Trophoblast cell (in vitro differentiated cells and primary cell): ENCODE measurements around the gene CRX.
"Not testable (repeated sequence)": the region's sequence is repeated elsewhere in the genome, so short reads cannot be mapped to it uniquely, and the experiment has no call there.

ENCODE experiments used
- DNase-seq, 2 donors: peaks; one replicate each; pipeline ENCODE4 v3.0.0-alpha.2; 2016
- H2AFZ ChIP-seq: 2 replicates; pipeline ENCODE4 v1.6.1; 2013; ENCODE audit warnings: low read length, moderate library complexity, mild to moderate bottlenecking; ENCODE audit not compliant: insufficient read depth, poor library complexity
- H2AK5ac ChIP-seq: 2 replicates; pipeline ENCODE4 v1.6.1; 2013; ENCODE audit warnings: mild to moderate bottlenecking, low read length
- H2BK120ac ChIP-seq: 2 replicates; pipeline ENCODE4 v1.6.1; 2013; ENCODE audit warnings: low read length, mild to moderate bottlenecking, moderate library complexity; ENCODE audit not compliant: insufficient read depth, poor library complexity
- H2BK12ac ChIP-seq: 2 replicates; pipeline ENCODE4 v1.6.1; 2013; ENCODE audit warnings: mild to moderate bottlenecking, low read length, moderate library complexity
- H2BK5ac ChIP-seq: 2 replicates; pipeline ENCODE4 v1.6.1; 2013; ENCODE audit warnings: low read length, low read depth, moderate library complexity, mild to moderate bottlenecking; ENCODE audit not compliant: poor library complexity
- H3K14ac ChIP-seq: 2 replicates; pipeline ENCODE4 v1.6.1; 2013; ENCODE audit warnings: mild to moderate bottlenecking, low read length
- H3K18ac ChIP-seq: 2 replicates; pipeline ENCODE4 v1.6.1; 2013; ENCODE audit warnings: mild to moderate bottlenecking, low read length
- H3K23ac ChIP-seq: 2 replicates; pipeline ENCODE4 v1.6.1; 2013; ENCODE audit warnings: low read length
- H3K27ac ChIP-seq: 2 replicates; pipeline ENCODE4 v1.5.1; 2013; ENCODE audit warnings: low read depth, mild to moderate bottlenecking, inconsistent platforms, low read length, moderate library complexity
- H3K27me3 ChIP-seq: 2 replicates; pipeline ENCODE4 v1.6.1; 2013; ENCODE audit warnings: inconsistent platforms, mild to moderate bottlenecking, low read length, moderate library complexity; ENCODE audit not compliant: insufficient read depth
- H3K36me3 ChIP-seq, 2 experiments: 1 replicate in 1 of 2; 2 replicates in 1 of 2; pipeline ENCODE4 v1.6.1; 2013; ENCODE audit warnings: low read length in 2 of 2, mild to moderate bottlenecking in 2 of 2, moderate library complexity in 1 of 2; ENCODE audit not compliant: insufficient read depth in 2 of 2, control insufficient read depth in 1 of 2
- H3K4ac ChIP-seq: 2 replicates; pipeline ENCODE4 v1.6.1; 2013; ENCODE audit warnings: low read depth, mild to moderate bottlenecking, low read length, moderate library complexity
- H3K4me1 ChIP-seq, 2 experiments: 1 replicate in 1 of 2; 2 replicates in 1 of 2; pipeline ENCODE4 v1.6.1; 2013; ENCODE audit warnings: low read length in 2 of 2, mild to moderate bottlenecking in 2 of 2, moderate library complexity in 1 of 2; ENCODE audit not compliant: insufficient read depth in 2 of 2, control insufficient read depth in 1 of 2
- H3K4me2 ChIP-seq: 2 replicates; pipeline ENCODE4 v1.6.1; 2013; ENCODE audit warnings: inconsistent platforms, mild to moderate bottlenecking, low read length, moderate library complexity
- H3K4me3 ChIP-seq: 2 replicates; pipeline ENCODE4 v1.5.1; 2013; ENCODE audit warnings: mild to moderate bottlenecking, low read depth, low read length, inconsistent platforms
- H3K79me1 ChIP-seq: one replicate; pipeline ENCODE4 v1.6.1; 2013; ENCODE audit warnings: low read length
- H3K79me2 ChIP-seq: 2 replicates; pipeline ENCODE4 v1.6.1; 2013; ENCODE audit warnings: low read length, mild to moderate bottlenecking; ENCODE audit not compliant: control insufficient read depth, insufficient read depth, poor library complexity
- H3K9ac ChIP-seq: 2 replicates; pipeline ENCODE4 v1.6.1; 2013; ENCODE audit warnings: mild to moderate bottlenecking, low read length
- H3K9me3 ChIP-seq: 2 replicates; pipeline ENCODE4 v1.6.1; 2013; ENCODE audit warnings: low read depth, mild to moderate bottlenecking, control low read depth, inconsistent platforms, low read length; ENCODE audit not compliant: insufficient read depth
- H4K12ac ChIP-seq: 2 replicates; pipeline ENCODE4 v1.6.1; 2013; ENCODE audit warnings: low read depth, mild to moderate bottlenecking, low read length, moderate library complexity
- H4K8ac ChIP-seq: 2 replicates; pipeline ENCODE4 v1.6.1; 2013; ENCODE audit warnings: low read depth, mild to moderate bottlenecking, low read length, moderate library complexity
- H4K91ac ChIP-seq: one replicate; pipeline ENCODE4 v1.6.1; 2013; ENCODE audit warnings: low read depth, mild to moderate bottlenecking, low read length, moderate library complexity
- WGBS: extraction: QIAGEN DNeasy Blood & Tissue Kit; methylation state at CpG from one replicate; pipeline ENCODE4 v1.1.7; 2013; ENCODE audit warnings: missing lambda C conversion rate; ENCODE audit not compliant: insufficient read length, insufficient coverage; ENCODE audit errors: extremely low coverage; 5-methylcytosine and 5-hydroxymethylcytosine counted together

Gene CRX

DNA sequence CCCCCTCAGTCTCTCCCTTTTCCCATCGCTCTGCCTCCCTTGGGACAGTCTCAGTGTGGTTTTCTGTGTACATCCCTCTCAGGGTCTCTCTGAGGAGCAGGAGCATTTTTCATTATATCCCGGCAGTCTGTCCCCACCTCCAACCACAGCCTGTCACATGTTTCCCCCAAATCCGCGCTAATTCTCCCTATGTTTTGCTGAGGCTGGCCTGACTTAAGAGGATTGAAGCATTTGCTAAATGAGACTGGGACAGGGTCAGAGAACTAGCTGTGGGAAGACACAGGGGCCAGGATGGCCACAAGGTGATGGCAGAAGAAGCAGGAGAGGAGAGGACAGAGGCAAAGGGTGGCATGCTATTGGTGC is 22.9 kb upstream of the CRX start:
- H3K9ac ChIP-seq = no peak overlapping the region
- H3K79me1 ChIP-seq = no peaks in the 10 kb centered on the region
- H3K14ac ChIP-seq = no peak overlapping the region
- no peak for DNase-seq
- WGBS = no CpG with 5 or more reads among the region's 4 CpGs
- H3K4ac ChIP-seq = no peak overlapping the region
- H2AFZ ChIP-seq = no peak overlapping the region
- H3K4me1 ChIP-seq = no peaks in the 10 kb centered on the region
- H3K27ac ChIP-seq = no peak overlapping the region
- H3K18ac ChIP-seq = no peak overlapping the region
- H2AK5ac ChIP-seq = no peak overlapping the region
- H3K9me3 ChIP-seq = no peaks in the 10 kb centered on the region
- no peak overlapping the region for H3K23ac ChIP-seq
- no peaks in the 10 kb centered on the region for H3K79me2 ChIP-seq
- no peak overlapping the region for H4K12ac ChIP-seq
- H2BK12ac ChIP-seq = no peak overlapping the region
- H2BK120ac ChIP-seq = no peak overlapping the region
- H3K36me3 ChIP-seq = no peaks in the 10 kb centered on the region
- H2BK5ac ChIP-seq = no peak overlapping the region
- H4K91ac ChIP-seq = no peak overlapping the region
- no peaks in the 10 kb centered on the region for H3K27me3 ChIP-seq
- no peak overlapping the region for H3K4me3 ChIP-seq
- H4K8ac ChIP-seq = no peak overlapping the region
- H3K4me2 ChIP-seq = no peak overlapping the region

DNA sequence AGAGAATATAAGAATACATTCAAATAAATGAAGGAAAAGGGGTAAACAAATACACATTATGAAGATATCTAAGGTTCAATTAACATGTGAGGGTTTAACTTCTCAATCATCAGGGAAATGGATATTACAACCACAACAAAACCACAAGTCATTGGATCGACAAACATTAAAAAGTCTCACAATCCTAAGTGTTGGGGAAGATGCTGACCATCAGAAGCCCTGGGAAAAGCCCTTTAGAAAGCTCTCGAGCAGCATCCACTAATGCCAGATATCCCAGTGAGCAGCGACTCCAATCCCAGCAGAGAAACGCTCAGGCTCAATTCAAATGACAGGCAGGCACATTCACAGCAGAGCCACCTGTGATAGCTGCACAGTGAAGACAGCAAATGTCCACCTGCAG is 20.5 kb upstream of the CRX start:
- Histone ChIP-seq H2BK5ac (no peak overlapping the region), H2BK12ac (no peak overlapping the region), H3K23ac (no peak overlapping the region), H3K27me3 (no peaks in the 10 kb centered on the region), H2BK120ac (no peak overlapping the region), H3K4me3 (no peak overlapping the region), H3K4me1 (no peaks in the 10 kb centered on the region), H3K79me2 (no peaks in the 10 kb centered on the region), H3K36me3 (no peaks in the 10 kb centered on the region), H3K79me1 (no peaks in the 10 kb centered on the region), H2AK5ac (no peak overlapping the region), H4K91ac (no peak overlapping the region), H4K8ac (no peak overlapping the region), H3K9me3 (no peaks in the 10 kb centered on the region), H3K27ac (no peak overlapping the region), H3K4me2 (no peak overlapping the region), H3K18ac (no peak overlapping the region), H3K9ac (no peak overlapping the region), H3K4ac (no peak overlapping the region), H3K14ac (no peak overlapping the region), H2AFZ (no peak overlapping the region), H4K12ac (no peak overlapping the region)
- DNase-seq = no peak
- WGBS = no CpG with 5 or more reads among the region's 4 CpGs

DNA sequence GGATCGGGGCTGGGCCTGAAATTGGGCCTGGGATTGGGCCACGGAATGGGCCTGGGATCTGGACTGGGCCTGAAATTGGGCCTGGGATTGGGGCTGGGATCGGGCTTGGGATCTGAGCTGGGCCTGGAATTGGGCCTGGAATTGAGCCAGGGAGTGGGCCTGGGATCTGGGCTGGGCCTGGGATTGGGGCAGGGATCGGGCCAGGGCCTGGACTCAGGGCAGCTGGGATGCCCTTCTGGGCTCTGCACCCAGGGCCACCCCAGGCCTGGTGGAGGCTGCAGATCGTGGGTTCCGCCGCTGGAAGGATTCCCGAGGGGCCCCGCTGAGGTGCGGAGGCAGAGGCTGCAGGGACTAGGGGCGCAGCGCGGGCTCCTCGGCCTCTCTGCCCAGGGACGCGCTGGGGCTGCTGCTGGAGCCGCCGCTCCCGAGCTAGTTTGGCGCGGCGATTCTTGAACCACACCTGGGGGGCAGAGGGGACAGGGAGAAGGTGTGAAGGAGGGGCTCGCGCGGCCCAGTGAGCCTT is 19.2 kb upstream of the CRX start:
- no peak overlapping the region for H2BK120ac ChIP-seq
- H3K36me3 ChIP-seq = no peaks in the 10 kb centered on the region
- no peak overlapping the region for H3K4ac ChIP-seq
- no peak overlapping the region for H2BK12ac ChIP-seq
- no peak overlapping the region for H2BK5ac ChIP-seq
- H3K79me2 ChIP-seq = no peaks in the 10 kb centered on the region
- H3K4me2 ChIP-seq = no peak overlapping the region
- no peak overlapping the region for H3K18ac ChIP-seq
- no peak overlapping the region for H4K12ac ChIP-seq
- no peak for DNase-seq
- H4K8ac ChIP-seq = no peak overlapping the region
- H3K27me3 ChIP-seq = no peaks in the 10 kb centered on the region
- no peaks in the 10 kb centered on the region for H3K4me1 ChIP-seq
- H3K9ac ChIP-seq = no peak overlapping the region
- no peak overlapping the region for H2AK5ac ChIP-seq
- H3K9me3 ChIP-seq = no peaks in the 10 kb centered on the region
- no CpG with 5 or more reads among the region's 25 CpGs for WGBS
- no peak overlapping the region for H3K14ac ChIP-seq
- no peak overlapping the region for H2AFZ ChIP-seq
- no peak overlapping the region for H3K4me3 ChIP-seq
- H3K79me1 ChIP-seq = no peaks in the 10 kb centered on the region
- no peak overlapping the region for H3K27ac ChIP-seq
- H3K23ac ChIP-seq = no peak overlapping the region
- H4K91ac ChIP-seq = no peak overlapping the region

DNA sequence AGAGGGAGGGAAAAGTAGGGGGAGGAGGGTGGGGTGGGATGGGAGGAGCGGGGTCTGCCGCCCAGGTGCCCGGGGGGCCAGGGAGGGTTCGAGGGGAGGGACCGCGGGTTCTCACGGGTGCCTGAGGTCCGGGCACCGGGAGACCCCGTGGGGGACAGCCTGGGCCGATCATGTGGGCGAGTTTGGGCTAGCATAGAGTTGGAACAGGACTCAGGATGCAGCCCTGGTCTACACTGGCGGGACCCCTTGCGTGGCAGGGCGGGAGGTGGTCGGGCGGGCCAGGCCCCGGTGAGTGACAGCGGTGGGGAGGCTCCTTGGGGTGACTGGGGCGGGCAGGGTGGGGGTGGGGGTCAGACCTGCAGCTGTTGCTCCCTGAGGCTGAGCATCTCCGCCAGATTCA is 18.6 kb upstream of the CRX start:
- not testable (repeated sequence) for H3K36me3 ChIP-seq, H4K91ac ChIP-seq, H3K4me3 ChIP-seq, DNase-seq, H3K79me2 ChIP-seq, H3K14ac ChIP-seq, H3K4me2 ChIP-seq, H3K27me3 ChIP-seq, H2AFZ ChIP-seq, H4K12ac ChIP-seq, H2AK5ac ChIP-seq, H4K8ac ChIP-seq, H3K79me1 ChIP-seq, H2BK120ac ChIP-seq, H3K23ac ChIP-seq, H2BK5ac ChIP-seq, H3K4ac ChIP-seq, H3K9ac ChIP-seq, H3K4me1 ChIP-seq, H2BK12ac ChIP-seq, H3K18ac ChIP-seq, H3K27ac ChIP-seq, H3K9me3 ChIP-seq
- WGBS = no CpG with 5 or more reads among the region's 21 CpGs
